GM12865 (cell line): ENCODE results near the gene TXNDC8.

ENCODE experiments used
- DNase-seq: peaks from one replicate; pipeline ENCODE4 v3.0.0; 2010; ENCODE audit warnings: low read depth
- H3K4me3 ChIP-seq: 2 replicates; pipeline ENCODE4 v1.5.1; 2011; ENCODE audit warnings: mild to moderate bottlenecking, low read depth, low read length, control low read depth
- CTCF ChIP-seq: IDR thresholded peaks from 2 replicates; pipeline ENCODE4 v1.5.1; 2011; ENCODE audit warnings: low read length, control low read depth, low read depth, inconsistent platforms; ENCODE audit not compliant: insufficient read depth; ENCODE audit errors: missing control alignments

TXNDC8 gene

GRCh38 chr9:110266795-110267194 lies 70.9 kb downstream of the TXNDC8 start:
- no peak overlapping the region for H3K4me3 ChIP-seq
- no peak for DNase-seq
- TF ChIP-seq CTCF, result no peak

- no peak for TF ChIP-seq CTCF
- DNase-seq, result no peak
- H3K4me3 ChIP-seq, result no peak overlapping the region
These were observed 76.0 kb downstream of the TXNDC8 start for GRCh38 chr9:110261632-110262031.

- DNase-seq, result no peak
- no peak for TF ChIP-seq CTCF
These were observed 76.8 kb downstream of the TXNDC8 start for GRCh38 chr9:110260911-110261310.

GRCh38 chr9:110259566-110259965 lies 78.1 kb downstream of the TXNDC8 start:
- DNase-seq, result no peak
- no peak for TF ChIP-seq CTCF
- H3K4me3 ChIP-seq, result no peak overlapping the region

More at GRCh38 chr9:110260911-110261310, 76.8 kb downstream of the TXNDC8 start:
- H3K4me3 ChIP-seq, result no peak overlapping the region

GRCh38 chr9:110258690-110259091 lies 79.0 kb downstream of the TXNDC8 start:
- TF ChIP-seq CTCF, result no peak
- DNase-seq, result peak; percentile 56
- peak overlapping the region; percentile 90 for H3K4me3 ChIP-seq

- H3K4me3 ChIP-seq, result peak overlapping the region; percentile 90
- TF ChIP-seq CTCF, result no peak
- no peak for DNase-seq
These were observed 79.7 kb downstream of the TXNDC8 start for GRCh38 chr9:110257956-110258355.

- no peak for TF ChIP-seq CTCF
- H3K4me3 ChIP-seq, result peak overlapping the region; percentile 90
- DNase-seq, result peak; percentile 47
These were observed 80.4 kb downstream of the TXNDC8 start for GRCh38 chr9:110257097-110257841.
